Gastroesophageal sphincter (tissue), 3 donors: ENCODE results near the gene CCDC7.

ENCODE experiments used
- CTCF ChIP-seq, 4 experiments: fragments of 200-600 bp in 2 of 4; fragments of 450-650 bp in 2 of 4; sonication (generic) in 1 of 4; IDR thresholded peaks; one replicate each; pipeline ENCODE4 v1.5.1; 2017 to 2019; ENCODE audit warnings: antibody characterized with exemption in 4 of 4, mild to moderate bottlenecking in 2 of 4, moderate library complexity in 2 of 4
- EP300 ChIP-seq: sonication (generic); formaldehyde crosslinking; IDR thresholded peaks from one replicate; pipeline ENCODE4 v1.6.1; 2017; ENCODE audit warnings: antibody characterized with exemption, mild to moderate bottlenecking
- POLR2A ChIP-seq, 2 donors: fragments of 450-650 bp; IDR thresholded peaks; one replicate each; pipeline ENCODE4 v1.6.1; 2017; ENCODE audit warnings: antibody characterized with exemption in 2 of 2, mild to moderate bottlenecking in 2 of 2, moderate library complexity in 1 of 2

- TF ChIP-seq CTCF (IDR thresholded peaks at IDR 0.05) (peak; percentile 54 to 75 (median 66)), EP300 (no peak), POLR2A (IDR thresholded peaks at IDR 0.05) (no peak)
Observed at GRCh38 chr10:32795598-32796183, 349.8 kb downstream of the CCDC7 start.
